Adrenal gland (tissue), 5 donors: Measurements from ENCODE around the gene MYO9A.

ENCODE experiments used
- POLR2A ChIP-seq, 2 donors: fragments of 450-650 bp; IDR thresholded peaks; one replicate each; pipeline ENCODE4 v1.6.1; 2017; ENCODE audit warnings: antibody characterized with exemption in 2 of 2, mild to moderate bottlenecking in 2 of 2, moderate library complexity in 1 of 2
- TF ChIP-seq, protein P1 (sequence below), 6 experiments: fragments of 450-650 bp in 4 of 6; fragments of 200-600 bp in 2 of 6; sonication (generic) in 1 of 6; IDR thresholded peaks; 1 replicate in 5 of 6; 2 replicates in 1 of 6; pipeline versions ENCODE4 v1.5.1 to v1.8.0; 2016 to 2021; ENCODE audit warnings: antibody characterized with exemption in 6 of 6, mild to moderate bottlenecking in 2 of 6, moderate library complexity in 1 of 6
- donor health status: DM: no; HTN: no; CAD: no.

GRCh38 chr15:72034859-72035650 lies 82.9 kb downstream of the MYO9A start:
- TF ChIP-seq, protein P1, sequence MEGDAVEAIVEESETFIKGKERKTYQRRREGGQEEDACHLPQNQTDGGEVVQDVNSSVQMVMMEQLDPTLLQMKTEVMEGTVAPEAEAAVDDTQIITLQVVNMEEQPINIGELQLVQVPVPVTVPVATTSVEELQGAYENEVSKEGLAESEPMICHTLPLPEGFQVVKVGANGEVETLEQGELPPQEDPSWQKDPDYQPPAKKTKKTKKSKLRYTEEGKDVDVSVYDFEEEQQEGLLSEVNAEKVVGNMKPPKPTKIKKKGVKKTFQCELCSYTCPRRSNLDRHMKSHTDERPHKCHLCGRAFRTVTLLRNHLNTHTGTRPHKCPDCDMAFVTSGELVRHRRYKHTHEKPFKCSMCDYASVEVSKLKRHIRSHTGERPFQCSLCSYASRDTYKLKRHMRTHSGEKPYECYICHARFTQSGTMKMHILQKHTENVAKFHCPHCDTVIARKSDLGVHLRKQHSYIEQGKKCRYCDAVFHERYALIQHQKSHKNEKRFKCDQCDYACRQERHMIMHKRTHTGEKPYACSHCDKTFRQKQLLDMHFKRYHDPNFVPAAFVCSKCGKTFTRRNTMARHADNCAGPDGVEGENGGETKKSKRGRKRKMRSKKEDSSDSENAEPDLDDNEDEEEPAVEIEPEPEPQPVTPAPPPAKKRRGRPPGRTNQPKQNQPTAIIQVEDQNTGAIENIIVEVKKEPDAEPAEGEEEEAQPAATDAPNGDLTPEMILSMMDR (IDR thresholded peaks at IDR 0.05): no peak
- TF ChIP-seq POLR2A (IDR thresholded peaks at IDR 0.05): no peak
